Muscle layer of duodenum (tissue), 2 donors: Measurements from ENCODE around the gene HSP90AA1.
A peak's percentile ranks its signal among the peaks of the same experiment; 100 is the strongest.
"Not testable (repeated sequence)": the region's sequence is repeated elsewhere in the genome, so short reads cannot be mapped to it uniquely, and the experiment has no call there.

Source experiments
- H3K27ac ChIP-seq: one replicate; pipeline ENCODE4 v1.7.0; 2013; ENCODE audit warnings: mild to moderate bottlenecking, low read length
- H3K27me3 ChIP-seq: one replicate; pipeline ENCODE4 v1.7.0; 2013; ENCODE audit warnings: low read depth, mild to moderate bottlenecking, control low read depth, low read length
- H3K36me3 ChIP-seq, 2 donors: one replicate each; pipeline ENCODE4 v1.7.0; 2013; ENCODE audit warnings: low read length in 2 of 2, control low read depth in 1 of 2, mild to moderate bottlenecking in 1 of 2; ENCODE audit not compliant: insufficient read depth in 2 of 2, control insufficient read depth in 1 of 2
- H3K4me1 ChIP-seq, 2 donors: one replicate each; pipeline ENCODE4 v1.7.0; 2013; ENCODE audit warnings: low read length in 2 of 2, mild to moderate bottlenecking in 2 of 2, control low read depth in 1 of 2, moderate library complexity in 1 of 2; ENCODE audit not compliant: insufficient read depth in 2 of 2, control insufficient read depth in 1 of 2
- H3K4me3 ChIP-seq, 2 donors: one replicate each; pipeline ENCODE4 v1.7.0; 2013; ENCODE audit warnings: low read length in 2 of 2, low read depth in 1 of 2, mild to moderate bottlenecking in 1 of 2
- H3K9me3 ChIP-seq, 2 donors: one replicate each; pipeline ENCODE4 v1.7.0; 2013; ENCODE audit warnings: low read length in 2 of 2, control low read depth in 1 of 2, mild to moderate bottlenecking in 1 of 2; ENCODE audit not compliant: control insufficient read depth in 1 of 2
- donor health status: healthy.

HSP90AA1 gene

DNA sequence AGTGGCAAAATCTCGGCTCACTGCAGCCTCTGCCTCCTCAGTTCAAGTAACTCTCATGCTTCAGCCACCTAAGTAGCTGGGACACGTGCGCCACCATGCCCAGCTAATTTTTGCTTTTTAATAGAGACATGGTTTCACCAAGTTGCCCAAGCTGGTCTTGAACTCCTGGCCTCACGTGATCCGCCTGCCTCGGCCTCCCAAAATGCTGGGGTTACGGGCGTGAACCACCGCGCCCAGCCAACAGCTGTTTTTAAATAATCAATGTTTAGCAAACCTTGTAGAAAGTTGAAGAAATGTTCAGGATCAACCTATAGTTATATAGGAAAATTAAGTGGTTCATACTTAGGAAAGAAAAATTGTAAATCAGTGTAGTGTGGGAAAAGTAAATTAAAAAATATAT lies 6.0 kb upstream of the HSP90AA1 start:
- H3K27ac ChIP-seq, result no peak overlapping the region
- H3K36me3 ChIP-seq, result no peaks in the 10 kb centered on the region

DNA sequence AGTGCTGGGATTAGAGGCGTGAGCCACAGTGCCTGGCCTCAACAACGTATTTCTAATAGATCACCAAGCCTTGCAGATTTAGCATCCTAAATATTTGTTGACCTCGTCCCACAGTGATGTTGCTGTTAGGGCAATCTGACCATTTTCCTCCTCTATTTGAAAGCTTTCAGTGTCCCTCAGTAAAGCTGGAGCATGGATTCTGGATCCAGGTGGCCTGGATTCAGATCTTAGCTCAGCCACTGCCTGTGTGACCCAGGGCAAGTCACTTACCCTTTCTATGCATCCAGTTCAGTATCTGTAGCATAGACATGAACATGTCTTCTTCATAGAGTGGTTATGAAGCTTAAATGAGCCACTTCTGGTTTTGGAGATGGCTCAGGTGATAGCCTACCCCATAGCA lies 3.9 kb upstream of the HSP90AA1 start:
- Histone ChIP-seq H3K36me3 (no peaks in the 10 kb centered on the region), H3K4me3 (no peak overlapping the region), H3K27me3 (no peaks in the 10 kb centered on the region), H3K9me3 (no peaks in the 10 kb centered on the region), H3K27ac (no peak overlapping the region), H3K4me1 (peaks cover under 1 to 3% of the 10 kb centered on the region in 2 donors)

More for the DNA sequence above, 6.0 kb upstream of the HSP90AA1 start:
- no peak overlapping the region for H3K4me3 ChIP-seq
- H3K4me1 ChIP-seq, result peaks cover 3 to 4% of the 10 kb centered on the region in 2 donors
- H3K9me3 ChIP-seq, result no peaks in the 10 kb centered on the region
- no peaks in the 10 kb centered on the region for H3K27me3 ChIP-seq

DNA sequence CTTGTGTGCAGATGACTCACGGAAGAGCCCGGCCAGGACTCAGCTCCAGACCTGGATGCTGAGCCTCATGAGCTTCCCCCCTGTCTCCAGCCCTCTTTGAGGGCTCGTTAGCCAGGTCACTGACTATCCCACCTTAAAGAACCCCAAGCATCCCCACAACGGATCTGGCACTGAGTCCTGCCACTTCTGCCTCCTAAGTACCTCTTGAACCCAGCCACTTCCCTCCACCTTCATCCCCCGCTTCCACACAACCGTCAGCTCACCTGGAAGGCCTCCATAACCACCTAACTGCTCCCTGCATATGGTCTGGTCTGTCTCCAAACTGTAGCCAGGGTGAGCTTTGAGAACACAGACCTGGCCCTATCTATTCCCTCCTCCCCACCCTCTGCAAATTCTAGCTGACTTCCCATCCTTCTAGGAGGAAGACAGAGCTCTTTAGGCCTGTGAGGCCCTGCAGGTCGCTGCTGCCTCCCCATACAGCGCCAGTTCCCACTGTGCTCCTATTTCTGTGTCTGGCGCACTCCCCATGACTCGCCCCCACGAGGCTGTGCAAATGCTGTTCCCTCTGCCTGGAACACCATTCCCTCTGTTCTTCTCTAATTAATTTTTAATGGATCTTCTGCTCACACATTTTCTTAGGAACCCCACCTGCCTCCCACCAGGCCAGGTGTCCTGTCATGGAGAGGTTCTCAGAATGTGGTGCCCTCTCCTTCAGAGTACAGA lies 2.9 kb upstream of the HSP90AA1 start:
- H3K27me3 ChIP-seq, result no peaks in the 10 kb centered on the region

DNA sequence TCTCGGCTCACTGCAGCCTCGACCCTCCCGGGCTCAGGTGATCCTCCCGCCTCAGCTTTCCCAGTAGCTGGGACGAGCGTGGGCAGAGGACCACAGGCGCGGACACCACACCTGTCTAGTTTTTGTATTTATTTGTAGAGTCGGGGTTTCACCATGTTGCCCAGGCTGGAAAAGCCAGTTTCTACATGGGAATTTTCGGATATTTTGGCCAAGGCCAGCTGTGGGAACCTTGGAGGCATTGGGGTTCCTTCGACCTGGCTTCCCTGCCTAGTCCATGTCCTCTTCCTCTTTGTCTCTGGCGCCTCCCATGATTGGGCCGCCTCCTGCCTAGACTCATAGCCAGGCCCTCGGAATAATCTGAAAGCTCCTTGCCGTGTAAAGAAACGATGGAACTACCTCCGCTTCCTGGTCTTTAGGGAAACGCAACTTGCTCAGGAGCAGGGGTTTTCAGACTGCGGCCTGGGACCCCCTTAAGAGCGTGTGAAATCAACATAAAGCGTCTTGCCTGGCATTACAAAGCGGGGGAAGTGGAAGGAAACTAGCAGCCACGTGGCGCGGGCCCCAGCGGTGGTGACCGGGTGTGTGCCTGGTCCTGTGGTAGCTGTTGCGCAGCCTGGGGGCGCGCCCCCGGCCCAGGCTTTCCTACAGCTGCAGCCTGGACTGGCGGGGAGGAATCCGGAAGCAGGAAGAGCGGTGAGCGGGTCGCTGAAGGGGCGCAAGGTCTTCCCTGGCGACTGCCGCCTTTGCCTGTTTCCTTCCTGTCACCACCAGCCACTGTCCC lies 1.4 kb upstream of the HSP90AA1 start:
- H3K4me3 ChIP-seq, result peak overlapping the region; percentile 75 to 76
- peaks cover 16 to 22% of the 10 kb centered on the region in 2 donors for H3K4me1 ChIP-seq
- no peaks in the 10 kb centered on the region for H3K27me3 ChIP-seq
- H3K9me3 ChIP-seq, result no peaks in the 10 kb centered on the region
- H3K27ac ChIP-seq, result peak overlapping the region; percentile 91
- peaks cover 23 to 25% of the 10 kb centered on the region in 2 donors for H3K36me3 ChIP-seq

More for the DNA sequence above, 2.9 kb upstream of the HSP90AA1 start:
- peaks cover 8 to 9% of the 10 kb centered on the region in 2 donors for H3K36me3 ChIP-seq
- H3K27ac ChIP-seq, result no peak overlapping the region
- H3K4me1 ChIP-seq, result peaks cover 10 to 11% of the 10 kb centered on the region in 2 donors
- no peaks in the 10 kb centered on the region for H3K9me3 ChIP-seq
- no peak overlapping the region for H3K4me3 ChIP-seq

DNA sequence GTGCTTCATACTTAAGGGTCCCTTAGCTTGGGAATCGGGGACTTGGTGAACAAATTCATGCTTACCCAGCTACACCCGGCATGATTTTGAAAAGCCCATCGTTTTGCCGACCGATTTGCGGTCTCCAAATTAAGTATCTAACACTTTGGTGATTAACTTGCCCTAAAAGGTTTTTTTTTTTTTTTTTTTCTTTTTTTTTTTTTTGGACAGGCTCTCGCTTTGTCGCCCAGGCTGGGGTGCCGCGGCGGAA lies 843 bp upstream of the HSP90AA1 start:
- Histone ChIP-seq H3K9me3 (no peaks in the 10 kb centered on the region), H3K4me1 (peaks cover 16 to 22% of the 10 kb centered on the region in 2 donors), H3K27me3 (no peaks in the 10 kb centered on the region), H3K36me3 (peaks cover 29 to 30% of the 10 kb centered on the region in 2 donors), H3K4me3 (peak overlapping the region; percentile 75 to 76), H3K27ac (peak overlapping the region; percentile 91)

DNA sequence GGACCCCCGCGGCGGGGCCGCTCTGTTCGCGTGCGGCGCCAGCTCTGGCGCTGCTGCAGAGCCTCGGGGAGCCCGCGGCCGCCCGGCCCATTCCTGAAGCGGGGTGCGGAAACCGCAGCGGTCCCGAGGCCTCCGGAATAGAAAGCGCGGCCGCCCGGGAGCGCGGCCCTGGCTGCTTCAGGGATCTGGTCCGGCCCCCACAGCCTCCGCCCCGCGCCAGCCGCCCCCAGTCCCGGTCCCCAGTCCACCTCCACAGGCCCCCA lies 204 bp downstream of the HSP90AA1 start:
- H3K4me3 ChIP-seq, result peak overlapping the region in 1 of 2 donors; percentile 76
- H3K9me3 ChIP-seq, result no peaks in the 10 kb centered on the region
- H3K27ac ChIP-seq, result peak overlapping the region; percentile 97
- no peaks in the 10 kb centered on the region for H3K27me3 ChIP-seq
- peaks cover 39 to 40% of the 10 kb centered on the region in 2 donors for H3K36me3 ChIP-seq
- H3K4me1 ChIP-seq, result peaks cover 16 to 24% of the 10 kb centered on the region in 2 donors

DNA sequence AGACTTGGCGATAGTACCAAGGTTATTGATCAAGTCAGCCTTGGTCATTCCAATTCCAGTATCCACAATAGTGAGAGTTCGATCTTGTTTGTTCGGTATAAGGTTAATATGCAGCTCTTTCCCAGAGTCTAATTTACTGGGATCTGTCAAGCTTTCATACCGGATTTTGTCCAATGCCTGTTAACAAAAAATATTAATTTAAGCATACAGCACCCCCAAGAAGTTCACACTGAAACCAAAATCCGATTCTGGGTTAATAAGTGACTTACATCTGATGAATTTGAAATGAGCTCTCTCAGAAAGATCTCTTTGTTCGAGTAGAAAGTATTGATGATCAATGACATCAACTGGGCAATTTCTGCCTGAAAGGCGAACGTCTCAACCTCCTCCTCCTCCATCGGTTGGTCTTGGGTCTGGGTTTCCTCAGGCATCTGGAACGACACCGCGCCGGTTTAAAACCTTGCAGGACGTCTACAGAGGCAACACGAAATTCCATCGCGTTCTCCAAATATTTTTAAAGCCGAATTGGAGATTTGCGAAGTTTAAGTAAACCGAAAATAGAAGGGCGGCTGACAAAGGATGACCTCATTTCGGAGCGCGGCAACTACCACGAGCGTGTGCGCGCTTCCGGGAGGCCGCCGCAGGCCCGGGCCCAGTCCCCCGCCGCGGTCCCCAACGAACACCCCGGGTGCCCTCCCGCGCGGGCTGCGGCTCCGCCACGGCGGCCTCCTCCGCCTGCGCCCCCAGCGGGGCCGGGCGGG lies 716 bp downstream of the HSP90AA1 start:
- peak overlapping the region; percentile 76 to 87 for H3K4me3 ChIP-seq
- H3K27ac ChIP-seq, result peak overlapping the region; percentile 97
- H3K4me1 ChIP-seq, result peaks cover 16 to 24% of the 10 kb centered on the region in 2 donors
- no peaks in the 10 kb centered on the region for H3K27me3 ChIP-seq
- no peaks in the 10 kb centered on the region for H3K9me3 ChIP-seq
- peaks cover 41 to 46% of the 10 kb centered on the region in 2 donors for H3K36me3 ChIP-seq

DNA sequence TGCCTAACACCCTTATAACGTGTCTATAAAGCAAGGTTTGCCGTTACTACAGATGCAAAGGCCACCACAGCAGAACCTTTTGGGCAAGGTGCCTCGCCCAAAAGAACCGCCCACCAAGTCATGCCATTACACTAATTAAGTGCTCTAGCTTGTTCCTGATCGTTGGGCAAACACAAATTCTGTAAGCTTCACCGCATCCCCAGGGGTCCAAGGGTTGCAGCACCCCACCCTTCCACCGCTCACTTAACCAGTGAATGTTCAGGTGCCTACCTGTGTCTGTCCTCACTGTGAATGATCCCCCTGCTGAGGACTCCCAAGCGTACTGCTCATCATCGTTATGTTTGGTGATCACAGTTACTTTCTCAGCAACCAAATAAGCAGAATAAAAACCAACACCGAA lies 1.4 kb downstream of the HSP90AA1 start:
- H3K4me3 ChIP-seq, result peak overlapping the region; percentile 76 to 87
- no peaks in the 10 kb centered on the region for H3K9me3 ChIP-seq
- peaks cover 45 to 52% of the 10 kb centered on the region in 2 donors for H3K36me3 ChIP-seq
- H3K27me3 ChIP-seq, result no peaks in the 10 kb centered on the region
- peak overlapping the region; percentile 97 for H3K27ac ChIP-seq
- peaks cover 16 to 24% of the 10 kb centered on the region in 2 donors for H3K4me1 ChIP-seq

DNA sequence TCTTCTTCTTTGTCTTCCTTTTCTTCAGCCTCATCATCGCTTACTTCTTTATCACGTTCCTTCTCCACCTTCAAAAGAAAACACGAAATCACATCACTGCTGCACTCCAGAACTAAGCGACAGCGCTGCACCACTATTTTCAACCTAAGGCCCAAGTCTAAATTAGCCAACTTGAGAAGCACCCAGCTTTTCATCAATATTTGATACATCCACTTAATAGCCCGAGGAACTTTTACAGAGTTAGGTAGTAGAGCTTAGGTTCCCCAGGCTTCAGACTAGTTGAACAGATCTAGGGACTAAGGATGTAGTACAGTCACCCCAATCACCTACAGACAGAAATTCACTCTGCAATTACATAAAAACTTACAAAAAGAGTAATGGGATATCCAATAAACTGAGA lies 1.9 kb downstream of the HSP90AA1 start:
- H3K27me3 ChIP-seq, result no peaks in the 10 kb centered on the region
- H3K4me3 ChIP-seq, result peak overlapping the region; percentile 76 to 87
- peaks cover 51 to 58% of the 10 kb centered on the region in 2 donors for H3K36me3 ChIP-seq
- peaks cover 16 to 24% of the 10 kb centered on the region in 2 donors for H3K4me1 ChIP-seq
- no peaks in the 10 kb centered on the region for H3K9me3 ChIP-seq
- peak overlapping the region; percentile 97 for H3K27ac ChIP-seq

DNA sequence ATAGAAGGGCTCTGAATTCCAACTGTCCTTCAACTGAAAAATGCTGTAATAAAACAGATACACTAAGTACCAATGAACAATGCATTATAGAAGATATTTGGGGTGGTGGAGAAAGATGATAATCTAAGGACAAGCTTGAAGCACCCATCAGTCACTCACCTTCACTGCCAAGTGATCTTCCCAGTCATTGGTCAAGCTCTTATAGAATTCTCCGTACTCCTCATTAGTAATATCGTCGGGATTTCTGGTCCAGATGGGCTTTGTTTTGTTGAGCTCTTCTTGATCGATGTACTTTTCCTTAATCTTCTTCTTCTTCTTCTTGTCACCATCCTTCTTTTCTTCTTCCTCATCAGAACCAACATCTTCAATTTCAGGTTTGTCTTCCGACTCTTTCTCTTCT lies 2.3 kb downstream of the HSP90AA1 start:
- H3K27ac ChIP-seq, result not testable (repeated sequence)
- peak overlapping the region in 1 of 2 donors; percentile 76 for H3K4me3 ChIP-seq
- peaks cover 55 to 62% of the 10 kb centered on the region in 2 donors for H3K36me3 ChIP-seq

More for the DNA sequence above, 2.3 kb downstream of the HSP90AA1 start:
- H3K27me3 ChIP-seq, H3K9me3 ChIP-seq: not testable (repeated sequence)
- peaks cover 16 to 24% of the 10 kb centered on the region in 2 donors for H3K4me1 ChIP-seq
